Pancreas (tissue), 10 donors: ENCODE results near the gene TNNT1. TPM values are rescaled to one million over a fixed set of nuclear protein-coding genes. Genes with fewer than 3 reads are reported as not detected.

Source experiments
- ATAC-seq, 4 donors: fragments of 200-7000 bp; cut with Tn5 transposase; one replicate each; pipeline versions ENCODE4 v1.8.0 to v1.9.1; 2020; ENCODE audit warnings: mild to moderate bottlenecking in 4 of 4, moderate library complexity in 4 of 4
- DNase-seq, 6 donors: peaks; one replicate each; pipeline ENCODE4 v3.0.0-alpha.2; 2020
- FAIRE-seq: peaks from 2 replicates; lab custom pipeline; 2012; peaks lifted over from hg19 to GRCh38; lab: Jason Lieb, UNC
- H3K27ac ChIP-seq, 4 donors: fragments of 200-600 bp; sonication (generic); 1 replicate in 3 of 4; 2 replicates in 1 of 4; pipeline versions ENCODE4 v1.5.0 to v1.8.0; 2020
- H3K27me3 ChIP-seq, 4 donors: fragments of 200-600 bp; one replicate each; pipeline ENCODE4 v1.8.0; 2021
- H3K36me3 ChIP-seq, 3 donors: fragments of 200-600 bp; sonication (generic) in 1 of 3; one replicate each; pipeline versions ENCODE4 v1.5.0 to v1.8.0; 2020 to 2021
- H3K4me1 ChIP-seq, 3 donors: fragments of 200-600 bp; one replicate each; pipeline ENCODE4 v1.8.0; 2021
- H3K4me3 ChIP-seq, 4 donors: fragments of 200-600 bp; sonication (generic) in 2 of 4; one replicate each; pipeline versions ENCODE4 v1.5.0 to v1.8.0; 2020 to 2021
- H3K9me3 ChIP-seq, 4 donors: fragments of 200-600 bp; one replicate each; pipeline ENCODE4 v1.8.0; 2021
- CTCF ChIP-seq, 4 donors: fragments of 200-600 bp; sonication (generic) in 3 of 4; IDR thresholded peaks; one replicate each; pipeline versions ENCODE4 v1.5.0 to v1.8.0; 2021; ENCODE audit warnings: antibody characterized with exemption in 4 of 4
- WGBS, 2 donors: extraction: QIAGEN DNeasy Blood & Tissue Kit; methylation state at CpG; one replicate each; pipeline ENCODE4 v1.1.7; 2013; 5-methylcytosine and 5-hydroxymethylcytosine counted together
- intact Hi-C, 3 donors: fragments of 100-400 bp; cut with DNase I; formaldehyde crosslinking; loops; one replicate each; pipeline versions ENCODE4 v1.11.1 to v1.14.2; 2022
- polyA plus RNA-seq, 2 donors: library from polyadenylated mRNA; stranded (reverse); fragments of 200-250 nt; gene quantifications; one replicate each; pipeline ENCODE4 v1.2.3, GENCODE V29; 2013
- total RNA-seq, 6 donors: library from RNA; stranded (reverse); fragmentation: NEBNext Ultra II Directional in 4 of 6; extraction: Animal tissue kit (Norgen Biotek cat#: 25700) in 4 of 6; gene quantifications; one replicate each; pipeline versions ENCODE4 v1.2.1 to v1.2.4, GENCODE V29; 2021 to 2023
- donor health status: healthy with polysubstance abuse.
- donor health status: DM: no; HTN: no; CAD: no; lungs with moderate emphysema.
- donor health status: DM: no; HTN: no; CAD: no.
- donor health status: control.
- donor health status: control.
- donor health status: Bipolar disorder and iron deficiency.
- donor health status: DM: yes; HTN: yes; CAD: no.
- donor health status: DM: no; HTN: no; CAD: no.
- donor health status: DM: no; HTN: no; CAD: no.
- donor health status: DM: yes; HTN: yes; CAD: no.

The TNNT1 gene
- total and polyA plus RNA-seq, 8 donors: 0.54 to 4.0 TPM; not detected in 6

- FAIRE-seq: no peak
Measured at GRCh38 chr19:55193481-55193880, 44.5 kb upstream of the TNNT1 start.

GRCh38 chr19:55189403-55189835 lies 40.4 kb upstream of the TNNT1 start:
- ATAC-seq (peak in 2 of 4 donors; percentile 42 to 78), FAIRE-seq (no peak), DNase-seq (no peak)
- Histone ChIP-seq H3K36me3 (no peaks in the 10 kb centered on the region), H3K4me3 (no peak overlapping the region), H3K27me3 (no peaks in the 10 kb centered on the region), H3K27ac (no peak overlapping the region), H3K4me1 (no peaks in the 10 kb centered on the region), H3K9me3 (no peaks in the 10 kb centered on the region)
- no peak for TF ChIP-seq CTCF (IDR thresholded peaks at IDR 0.05)
- 63 to 68% methylated on average over 15 of the region's 15 CpGs for WGBS, 2 donors
- intact Hi-C loops: no loop called here

More at GRCh38 chr19:55193481-55193880, 44.5 kb upstream of the TNNT1 start:
- intact Hi-C loops: no loop called here
- no peak for TF ChIP-seq CTCF (IDR thresholded peaks at IDR 0.05)
- Histone ChIP-seq H3K27ac (no peak overlapping the region), H3K27me3 (no peaks in the 10 kb centered on the region), H3K9me3 (no peaks in the 10 kb centered on the region), H3K36me3 (no peaks in the 10 kb centered on the region), H3K4me1 (no peaks in the 10 kb centered on the region), H3K4me3 (no peak overlapping the region)
- 80 to 84% methylated on average over 12 of the region's 12 CpGs for WGBS, 2 donors
- ATAC-seq (no peak), DNase-seq (no peak)

- Histone ChIP-seq H3K9me3 (no peaks in the 10 kb centered on the region), H3K4me1 (no peaks in the 10 kb centered on the region), H3K27ac (no peak overlapping the region), H3K4me3 (no peak overlapping the region), H3K27me3 (no peaks in the 10 kb centered on the region), H3K36me3 (no peaks in the 10 kb centered on the region)
- WGBS, 2 donors: 55 to 65% methylated on average over 8 of the region's 8 CpGs
- peak in 1 of 4 donors; percentile 43 for ATAC-seq
- TF ChIP-seq CTCF (IDR thresholded peaks at IDR 0.05): no peak
- no peak for FAIRE-seq
- no peak for DNase-seq
- intact Hi-C loops: no loop called here
Measured at GRCh38 chr19:55188625-55189024, 39.6 kb upstream of the TNNT1 start.

- WGBS, 2 donors: 62 to 67% methylated on average over 11 to 12 of the region's 12 CpGs
- FAIRE-seq (no peak), ATAC-seq (no peak), DNase-seq (peak in 1 of 6 donors; percentile 39)
- TF ChIP-seq CTCF (IDR thresholded peaks at IDR 0.05): no peak
- no peaks in the 10 kb centered on the region for H3K36me3 ChIP-seq
- no peaks in the 10 kb centered on the region for H3K4me1 ChIP-seq
- H3K9me3 ChIP-seq: no peaks in the 10 kb centered on the region
- intact Hi-C loops: no loop called here
- no peak overlapping the region for H3K4me3 ChIP-seq
- no peak overlapping the region for H3K27ac ChIP-seq
- H3K27me3 ChIP-seq: peaks cover 0 to 1% (median 0%) of the 10 kb centered on the region in 4 donors
Measured at GRCh38 chr19:55186080-55186479, 37.1 kb upstream of the TNNT1 start.

- FAIRE-seq (no peak), ATAC-seq (no peak), DNase-seq (peak in 1 of 6 donors; percentile 60)
- Histone ChIP-seq H3K36me3 (no peaks in the 10 kb centered on the region), H3K4me3 (no peak overlapping the region), H3K27me3 (peaks cover 0 to 33% (median 0%) of the 10 kb centered on the region in 4 donors), H3K9me3 (no peaks in the 10 kb centered on the region), H3K4me1 (no peaks in the 10 kb centered on the region), H3K27ac (no peak overlapping the region)
- intact Hi-C loops: no loop called here
- 69 to 75% methylated on average over 20 of the region's 20 CpGs for WGBS, 2 donors
- no peak for TF ChIP-seq CTCF (IDR thresholded peaks at IDR 0.05)
Measured at GRCh38 chr19:55181740-55182139, 32.7 kb upstream of the TNNT1 start.
